ENCODE data around the gene ECHDC1.

- TF ChIP-seq MAX (IDR thresholded peaks at IDR 0.05) (no peak), CTCF (IDR thresholded peaks at IDR 0.05; ENCODE audit: low read depth, low read length, missing input control) (no peak), NR2F2 (IDR thresholded peaks at IDR 0.05) (no peak), GABPA (IDR thresholded peaks at IDR 0.05 in 1 of 2, conservative IDR thresholded peaks at IDR 0.05 in 1 of 2) (no peak), EGR1 (IDR thresholded peaks at IDR 0.05; ENCODE audit: low read depth in 2 of 2) (no peak), FOXA2 (IDR thresholded peaks at IDR 0.05) (no peak), TAF1 (conservative IDR thresholded peaks at IDR 0.05) (no peak), RAD21 (IDR thresholded peaks at IDR 0.05) (no peak), JUND (IDR thresholded peaks at IDR 0.05) (no peak), ZBTB33 (IDR thresholded peaks at IDR 0.05) (no peak)
- TF ChIP-seq, protein P1, sequence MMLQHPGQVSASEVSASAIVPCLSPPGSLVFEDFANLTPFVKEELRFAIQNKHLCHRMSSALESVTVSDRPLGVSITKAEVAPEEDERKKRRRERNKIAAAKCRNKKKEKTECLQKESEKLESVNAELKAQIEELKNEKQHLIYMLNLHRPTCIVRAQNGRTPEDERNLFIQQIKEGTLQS (IDR thresholded peaks at IDR 0.05): no peak
- TF ChIP-seq, protein P2, sequence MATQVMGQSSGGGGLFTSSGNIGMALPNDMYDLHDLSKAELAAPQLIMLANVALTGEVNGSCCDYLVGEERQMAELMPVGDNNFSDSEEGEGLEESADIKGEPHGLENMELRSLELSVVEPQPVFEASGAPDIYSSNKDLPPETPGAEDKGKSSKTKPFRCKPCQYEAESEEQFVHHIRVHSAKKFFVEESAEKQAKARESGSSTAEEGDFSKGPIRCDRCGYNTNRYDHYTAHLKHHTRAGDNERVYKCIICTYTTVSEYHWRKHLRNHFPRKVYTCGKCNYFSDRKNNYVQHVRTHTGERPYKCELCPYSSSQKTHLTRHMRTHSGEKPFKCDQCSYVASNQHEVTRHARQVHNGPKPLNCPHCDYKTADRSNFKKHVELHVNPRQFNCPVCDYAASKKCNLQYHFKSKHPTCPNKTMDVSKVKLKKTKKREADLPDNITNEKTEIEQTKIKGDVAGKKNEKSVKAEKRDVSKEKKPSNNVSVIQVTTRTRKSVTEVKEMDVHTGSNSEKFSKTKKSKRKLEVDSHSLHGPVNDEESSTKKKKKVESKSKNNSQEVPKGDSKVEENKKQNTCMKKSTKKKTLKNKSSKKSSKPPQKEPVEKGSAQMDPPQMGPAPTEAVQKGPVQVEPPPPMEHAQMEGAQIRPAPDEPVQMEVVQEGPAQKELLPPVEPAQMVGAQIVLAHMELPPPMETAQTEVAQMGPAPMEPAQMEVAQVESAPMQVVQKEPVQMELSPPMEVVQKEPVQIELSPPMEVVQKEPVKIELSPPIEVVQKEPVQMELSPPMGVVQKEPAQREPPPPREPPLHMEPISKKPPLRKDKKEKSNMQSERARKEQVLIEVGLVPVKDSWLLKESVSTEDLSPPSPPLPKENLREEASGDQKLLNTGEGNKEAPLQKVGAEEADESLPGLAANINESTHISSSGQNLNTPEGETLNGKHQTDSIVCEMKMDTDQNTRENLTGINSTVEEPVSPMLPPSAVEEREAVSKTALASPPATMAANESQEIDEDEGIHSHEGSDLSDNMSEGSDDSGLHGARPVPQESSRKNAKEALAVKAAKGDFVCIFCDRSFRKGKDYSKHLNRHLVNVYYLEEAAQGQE (IDR thresholded peaks at IDR 0.05): no peak
Observed at GRCh38 chr6:127298475-127298874, 44.9 kb downstream of the ECHDC1 start.
